KMS-11 (cell line): Measurements from ENCODE around the gene CRACDL.

Experiments
- H2AFZ ChIP-seq: fragments of 200-600 bp; sonication (generic); 2 replicates; pipeline ENCODE4 v1.6.1; 2016; ENCODE audit warnings: antibody characterized with exemption, mixed run types, low read depth
- H3K27ac ChIP-seq: fragments of 200-600 bp; sonication (generic); 2 replicates; pipeline ENCODE4 v1.6.1; 2016; ENCODE audit warnings: mild to moderate bottlenecking, mixed run types
- H3K27me3 ChIP-seq: fragments of 200-600 bp; sonication (generic); 2 replicates; pipeline ENCODE4 v1.6.1; 2017; ENCODE audit warnings: mild to moderate bottlenecking, low read depth, mixed run types, moderate library complexity; ENCODE audit not compliant: insufficient read depth
- H3K36me3 ChIP-seq: fragments of 200-600 bp; sonication (generic); 2 replicates; pipeline ENCODE4 v1.6.1; 2017; ENCODE audit warnings: mild to moderate bottlenecking, mixed run types; ENCODE audit not compliant: insufficient read depth
- H3K4me1 ChIP-seq: fragments of 200-600 bp; sonication (generic); 2 replicates; pipeline ENCODE4 v1.6.1; 2016; ENCODE audit warnings: mild to moderate bottlenecking, low read depth, mixed run types; ENCODE audit not compliant: poor library complexity, severe bottlenecking
- H3K4me2 ChIP-seq: fragments of 200-600 bp; sonication (generic); 2 replicates; pipeline ENCODE4 v1.7.0; 2016; ENCODE audit warnings: mild to moderate bottlenecking, mixed run types
- H3K4me3 ChIP-seq: fragments of 200-600 bp; sonication (generic); IDR thresholded peaks from 2 replicates; pipeline ENCODE4 v1.6.1; 2017; ENCODE audit warnings: low read depth, low read length, mixed read lengths; ENCODE audit not compliant: insufficient read depth
- H3K79me2 ChIP-seq: fragments of 200-600 bp; sonication (generic); 2 replicates; pipeline ENCODE4 v1.6.1; 2016; ENCODE audit warnings: low read depth, mixed run types; ENCODE audit not compliant: insufficient read depth
- H3K9ac ChIP-seq: fragments of 200-600 bp; sonication (generic); 2 replicates; pipeline ENCODE4 v1.6.1; 2016; ENCODE audit warnings: mild to moderate bottlenecking, mixed run types
- H4K20me1 ChIP-seq: fragments of 200-600 bp; sonication (generic); 2 replicates; pipeline ENCODE4 v1.6.1; 2016; ENCODE audit warnings: mild to moderate bottlenecking, mixed run types; ENCODE audit not compliant: insufficient read depth
- TF ChIP-seq, protein P1 (sequence below): fragments of 200-600 bp; sonication (generic); conservative IDR thresholded peaks from 2 replicates; pipeline ENCODE4 v1.6.1; 2017; ENCODE audit warnings: low read depth, mild to moderate bottlenecking, antibody characterized with exemption, low read length, moderate library complexity, mixed read lengths

CRACDL gene

GRCh38 chr2:98910349-98911125 lies 25.5 kb downstream of the CRACDL start:
- H3K4me2 ChIP-seq = peak overlapping the region; percentile 82; the same call in 1 of the 2 replicates

DNA sequence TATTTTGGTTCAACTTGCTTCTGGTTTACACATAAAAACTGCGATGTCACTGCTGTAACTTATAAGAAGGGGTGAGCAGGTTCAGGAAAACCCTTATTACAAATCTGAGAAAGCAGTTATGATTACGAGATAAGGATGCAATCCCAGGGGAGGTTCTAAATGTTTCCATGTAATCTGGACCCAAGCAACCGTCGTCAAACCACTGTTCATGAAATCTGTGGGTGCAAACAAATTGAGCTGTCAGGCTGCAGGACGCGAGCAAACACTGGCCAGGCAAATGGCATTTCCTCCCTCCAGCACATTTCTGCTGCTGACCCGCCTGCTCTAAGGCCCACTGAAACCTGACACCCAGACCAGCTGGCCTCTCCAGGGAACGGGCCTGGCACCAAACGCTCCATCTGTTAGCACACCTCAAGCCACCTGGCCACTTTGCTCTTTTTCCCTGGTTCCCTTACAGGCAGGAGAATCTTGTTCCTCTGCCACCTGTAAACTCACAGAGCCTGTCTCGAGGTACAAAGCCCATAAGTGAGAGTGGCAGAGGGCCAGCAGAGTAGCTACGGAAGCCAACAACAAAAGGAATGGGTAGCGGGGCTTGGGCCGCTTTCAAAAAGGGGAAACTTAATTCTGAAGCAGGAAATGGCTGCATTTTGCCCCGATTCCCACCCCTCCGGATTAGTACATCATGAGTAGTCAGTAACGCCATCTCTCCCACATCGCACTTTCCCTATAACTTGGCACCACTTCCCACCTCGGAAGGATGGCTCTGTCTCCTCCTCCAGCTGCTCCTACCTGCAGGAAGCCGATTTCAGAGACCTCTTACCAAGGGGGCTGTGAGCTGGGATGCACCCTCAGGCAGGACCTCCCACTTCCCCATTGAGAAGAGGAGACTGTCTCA lies 26.5 kb downstream of the CRACDL start:
- Histone ChIP-seq H3K4me2 (peak overlapping the region; percentile 56), H3K79me2 (no peaks in the 10 kb centered on the region), H4K20me1 (no peaks in the 10 kb centered on the region), H3K27ac (peak overlapping the region; percentile 43; the same call in 1 of the 2 replicates), H3K27me3 (no peaks in the 10 kb centered on the region), H3K4me1 (peaks cover 52% of the 10 kb centered on the region), H3K36me3 (no peaks in the 10 kb centered on the region), H3K4me3 (no peak overlapping the region), H3K9ac (no peak overlapping the region; the same call in 1 of the 2 replicates), H2AFZ (peak overlapping the region; percentile 36; the same call in 1 of the 2 replicates)
- TF ChIP-seq, protein P1, sequence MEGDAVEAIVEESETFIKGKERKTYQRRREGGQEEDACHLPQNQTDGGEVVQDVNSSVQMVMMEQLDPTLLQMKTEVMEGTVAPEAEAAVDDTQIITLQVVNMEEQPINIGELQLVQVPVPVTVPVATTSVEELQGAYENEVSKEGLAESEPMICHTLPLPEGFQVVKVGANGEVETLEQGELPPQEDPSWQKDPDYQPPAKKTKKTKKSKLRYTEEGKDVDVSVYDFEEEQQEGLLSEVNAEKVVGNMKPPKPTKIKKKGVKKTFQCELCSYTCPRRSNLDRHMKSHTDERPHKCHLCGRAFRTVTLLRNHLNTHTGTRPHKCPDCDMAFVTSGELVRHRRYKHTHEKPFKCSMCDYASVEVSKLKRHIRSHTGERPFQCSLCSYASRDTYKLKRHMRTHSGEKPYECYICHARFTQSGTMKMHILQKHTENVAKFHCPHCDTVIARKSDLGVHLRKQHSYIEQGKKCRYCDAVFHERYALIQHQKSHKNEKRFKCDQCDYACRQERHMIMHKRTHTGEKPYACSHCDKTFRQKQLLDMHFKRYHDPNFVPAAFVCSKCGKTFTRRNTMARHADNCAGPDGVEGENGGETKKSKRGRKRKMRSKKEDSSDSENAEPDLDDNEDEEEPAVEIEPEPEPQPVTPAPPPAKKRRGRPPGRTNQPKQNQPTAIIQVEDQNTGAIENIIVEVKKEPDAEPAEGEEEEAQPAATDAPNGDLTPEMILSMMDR = no peak

More at GRCh38 chr2:98910349-98911125, 25.5 kb downstream of the CRACDL start:
- H3K79me2 ChIP-seq = no peaks in the 10 kb centered on the region
- peaks cover 52% of the 10 kb centered on the region for H3K4me1 ChIP-seq
- no peak overlapping the region for H2AFZ ChIP-seq
- no peak overlapping the region for H3K27ac ChIP-seq
- no peak overlapping the region for H3K9ac ChIP-seq
- no peaks in the 10 kb centered on the region for H4K20me1 ChIP-seq
- H3K4me3 ChIP-seq = no peak overlapping the region
- no peaks in the 10 kb centered on the region for H3K36me3 ChIP-seq
- TF ChIP-seq, protein P1 = no peak
- no peaks in the 10 kb centered on the region for H3K27me3 ChIP-seq

DNA sequence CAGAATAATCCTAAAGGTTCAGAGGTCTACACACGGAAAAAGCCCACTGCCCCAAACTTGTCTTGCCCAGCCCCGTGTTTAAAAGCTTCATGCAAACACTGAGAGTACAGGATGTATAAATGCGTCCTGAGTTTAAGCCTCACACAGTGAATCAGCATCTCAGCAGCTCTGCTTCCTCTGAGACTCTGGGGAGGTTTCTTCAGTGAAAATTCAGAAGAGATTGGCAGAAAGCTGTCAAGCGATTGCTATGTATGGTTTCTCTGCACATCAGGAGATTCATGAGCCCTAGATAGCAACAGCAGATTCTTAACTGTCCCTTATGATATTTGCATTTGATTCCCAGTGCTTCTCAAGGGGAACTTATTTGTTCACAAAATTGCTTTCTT lies 27.1 kb downstream of the CRACDL start:
- H3K27ac ChIP-seq = peak overlapping the region; percentile 43; the same call in 1 of the 2 replicates
- no peaks in the 10 kb centered on the region for H4K20me1 ChIP-seq
- 0 out of 2 replicates have a peak overlapping the region, but pooled peaks have one; percentile 36 for H2AFZ ChIP-seq
- peaks cover 52% of the 10 kb centered on the region for H3K4me1 ChIP-seq
- H3K4me2 ChIP-seq = peak overlapping the region; percentile 56; the same call in 1 of the 2 replicates
- no peak overlapping the region; the same call in 1 of the 2 replicates for H3K9ac ChIP-seq
- no peak overlapping the region for H3K4me3 ChIP-seq
- H3K79me2 ChIP-seq = no peaks in the 10 kb centered on the region
- no peaks in the 10 kb centered on the region for H3K27me3 ChIP-seq
- H3K36me3 ChIP-seq = no peaks in the 10 kb centered on the region
- TF ChIP-seq, protein P1 = no peak
